BE2C (cell line): ENCODE measurements around the gene LRRC25.

Experiments
- DNase-seq: peaks from one replicate; pipeline ENCODE4 v3.0.0-alpha.2; 2020
- H3K27me3 ChIP-seq: fragments of 250-450 bp; sonication (Bioruptor Pico); 2 replicates; pipeline ENCODE4 v1.5.1; 2020; ENCODE audit warnings: mild to moderate bottlenecking
- H3K36me3 ChIP-seq: fragments of 250-450 bp; sonication (Bioruptor Pico); 2 replicates; pipeline ENCODE4 v1.5.1; 2020; ENCODE audit warnings: mild to moderate bottlenecking
- H3K4me1 ChIP-seq: fragments of 250-450 bp; sonication (Bioruptor Pico); 2 replicates; pipeline ENCODE4 v1.5.1; 2020
- H3K4me3 ChIP-seq: 2 replicates; pipeline ENCODE4 v1.5.1; 2011; ENCODE audit warnings: low read depth, low read length
- H3K9me3 ChIP-seq: fragments of 250-450 bp; sonication (Bioruptor Pico); 2 replicates; pipeline ENCODE4 v1.5.1; 2020
- CTCF ChIP-seq: IDR thresholded peaks from 2 replicates; pipeline ENCODE4 v1.5.1; 2012; ENCODE audit warnings: mild to moderate bottlenecking, low read depth, low read length

Gene LRRC25

GRCh38 chr19:18390065-18390907, 7.1 kb downstream of the LRRC25 start:
- no peaks in the 10 kb centered on the region for H3K36me3 ChIP-seq
- H3K9me3 ChIP-seq, result no peaks in the 10 kb centered on the region
- H3K4me1 ChIP-seq, result no peaks in the 10 kb centered on the region
- H3K4me3 ChIP-seq, result no peak overlapping the region
- no peak for TF ChIP-seq CTCF
- H3K27me3 ChIP-seq, result peaks cover 10% of the 10 kb centered on the region
- DNase-seq, result no peak

GRCh38 chr19:18389726-18390064, 7.7 kb downstream of the LRRC25 start:
- Histone ChIP-seq H3K36me3 (no peaks in the 10 kb centered on the region), H3K4me3 (no peak overlapping the region), H3K27me3 (peaks cover 10% of the 10 kb centered on the region), H3K9me3 (no peaks in the 10 kb centered on the region), H3K4me1 (no peaks in the 10 kb centered on the region)
- no peak for TF ChIP-seq CTCF
- DNase-seq, result no peak

GRCh38 chr19:18388960-18389725, 8.3 kb downstream of the LRRC25 start:
- Histone ChIP-seq H3K4me1 (no peaks in the 10 kb centered on the region), H3K27me3 (peaks cover 10% of the 10 kb centered on the region), H3K36me3 (no peaks in the 10 kb centered on the region), H3K9me3 (no peaks in the 10 kb centered on the region), H3K4me3 (no peak overlapping the region)
- no peak for TF ChIP-seq CTCF
- no peak for DNase-seq

- peak overlapping the region; percentile 8 for H3K4me3 ChIP-seq
- peaks cover 10% of the 10 kb centered on the region for H3K27me3 ChIP-seq
- TF ChIP-seq CTCF, result peak; percentile 89
- DNase-seq, result peak; percentile 83
- no peaks in the 10 kb centered on the region for H3K4me1 ChIP-seq
- H3K9me3 ChIP-seq, result no peaks in the 10 kb centered on the region
- no peaks in the 10 kb centered on the region for H3K36me3 ChIP-seq
Observed at GRCh38 chr19:18388100-18388959, 9.1 kb downstream of the LRRC25 start.

GRCh38 chr19:18386543-18387271, 10.7 kb downstream of the LRRC25 start:
- Histone ChIP-seq H3K36me3 (no peaks in the 10 kb centered on the region), H3K9me3 (no peaks in the 10 kb centered on the region), H3K4me1 (no peaks in the 10 kb centered on the region), H3K4me3 (peak overlapping the region; percentile 45), H3K27me3 (peaks cover 10% of the 10 kb centered on the region)
- DNase-seq, result no peak
- TF ChIP-seq CTCF, result no peak
